GM21576 (cell line): ENCODE measurements around the gene PLA2G15.

Experiments
- ATAC-seq: cut with Tn5 transposase; IDR thresholded peaks from one replicate; pipeline ENCODE4 v1.9.1; 2021; ENCODE audit warnings: mild to moderate bottlenecking, moderate library complexity; ENCODE audit not compliant: unreplicated experiment

The PLA2G15 gene, protein sequence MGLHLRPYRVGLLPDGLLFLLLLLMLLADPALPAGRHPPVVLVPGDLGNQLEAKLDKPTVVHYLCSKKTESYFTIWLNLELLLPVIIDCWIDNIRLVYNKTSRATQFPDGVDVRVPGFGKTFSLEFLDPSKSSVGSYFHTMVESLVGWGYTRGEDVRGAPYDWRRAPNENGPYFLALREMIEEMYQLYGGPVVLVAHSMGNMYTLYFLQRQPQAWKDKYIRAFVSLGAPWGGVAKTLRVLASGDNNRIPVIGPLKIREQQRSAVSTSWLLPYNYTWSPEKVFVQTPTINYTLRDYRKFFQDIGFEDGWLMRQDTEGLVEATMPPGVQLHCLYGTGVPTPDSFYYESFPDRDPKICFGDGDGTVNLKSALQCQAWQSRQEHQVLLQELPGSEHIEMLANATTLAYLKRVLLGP

DNA sequence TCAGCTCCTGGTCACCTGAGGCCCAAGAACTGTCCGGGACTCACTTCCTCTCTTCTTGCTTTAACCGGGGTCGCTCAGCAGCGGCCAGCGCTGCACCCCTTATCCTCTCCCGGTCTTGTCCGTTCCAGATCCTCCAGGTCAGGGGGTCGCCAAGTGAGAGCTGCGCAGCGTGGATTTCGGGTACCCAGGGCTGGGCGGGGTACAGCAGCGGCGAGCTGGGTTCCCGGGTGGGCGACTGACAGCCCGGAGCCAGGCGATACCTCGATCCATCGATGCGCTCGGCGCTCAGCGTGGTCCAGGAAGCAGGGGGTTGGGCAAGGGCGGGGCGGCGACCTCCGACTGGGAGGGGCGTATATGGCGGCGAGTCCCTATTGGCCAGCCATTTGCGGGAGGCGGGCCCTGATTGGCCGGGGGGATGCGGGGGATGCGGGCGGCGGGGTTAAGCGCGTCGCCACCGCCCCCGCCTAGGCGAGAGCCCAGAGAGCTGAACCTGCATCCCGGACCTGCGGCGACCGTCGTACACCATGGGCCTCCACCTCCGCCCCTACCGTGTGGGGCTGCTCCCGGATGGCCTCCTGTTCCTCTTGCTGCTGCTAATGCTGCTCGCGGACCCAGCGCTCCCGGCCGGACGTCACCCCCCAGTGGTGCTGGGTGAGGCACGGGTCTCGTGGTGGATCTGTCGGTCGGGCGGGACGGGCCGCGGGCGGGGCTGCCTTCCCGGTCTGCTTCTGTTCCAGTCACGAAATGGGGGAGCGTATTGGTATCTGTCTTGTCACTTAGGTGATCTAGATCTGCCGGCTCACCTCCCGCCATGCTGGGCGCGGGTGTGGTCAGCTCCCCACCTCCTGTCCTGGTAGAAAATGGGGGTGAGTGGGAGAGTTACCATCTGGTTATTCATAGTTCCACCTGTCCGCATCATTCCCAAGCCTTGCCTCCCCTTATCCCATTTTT, at the start of gene PLA2G15:
PLA2G15 (plus strand) TSS at position 471 of the 951 bp plus-strand sequence; CDS start at position 525, 54 bp downstream.
- peak; percentile 74 for ATAC-seq

GRCh38 chr16:68197250-68197649, 47.9 kb upstream of the PLA2G15 start:
- no peak for ATAC-seq

DNA sequence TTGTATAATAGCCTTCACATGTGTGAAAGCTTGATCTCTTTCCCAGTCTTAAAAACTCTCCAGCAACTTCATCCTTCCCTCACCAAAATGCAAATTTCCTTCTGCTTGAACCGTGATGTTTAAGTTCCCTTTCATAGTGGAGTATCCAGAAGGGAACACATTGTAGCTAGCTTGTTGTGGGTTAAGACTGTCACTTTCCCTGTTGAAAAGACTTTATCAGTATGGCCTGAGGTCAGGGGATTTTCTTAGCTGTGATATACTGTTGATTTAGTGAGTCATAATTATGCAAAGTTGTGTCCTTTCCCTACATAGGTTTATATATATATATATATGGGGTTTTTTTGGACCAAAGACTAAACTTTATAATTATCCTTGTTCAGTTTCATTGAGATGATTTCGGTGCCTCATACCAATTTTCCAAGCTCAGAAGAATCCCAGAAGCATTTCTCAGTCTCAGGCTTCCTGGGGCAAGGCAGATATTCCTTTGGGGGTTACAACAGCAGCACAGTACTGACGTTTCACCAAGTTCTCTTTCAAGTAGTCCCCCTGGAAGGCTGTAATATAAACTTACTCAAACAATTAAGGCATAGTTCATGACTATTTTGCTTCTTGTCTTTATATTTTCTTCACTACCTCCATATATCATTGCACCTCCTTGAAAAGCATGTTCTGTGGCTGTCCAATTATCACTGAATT, 44.9 kb upstream of the PLA2G15 start:
- no peak for ATAC-seq

- no peak for ATAC-seq
Measured at GRCh38 chr16:68202091-68202519, 43.1 kb upstream of the PLA2G15 start.

- no peak for ATAC-seq
Measured at GRCh38 chr16:68206245-68206644, 38.9 kb upstream of the PLA2G15 start.

DNA sequence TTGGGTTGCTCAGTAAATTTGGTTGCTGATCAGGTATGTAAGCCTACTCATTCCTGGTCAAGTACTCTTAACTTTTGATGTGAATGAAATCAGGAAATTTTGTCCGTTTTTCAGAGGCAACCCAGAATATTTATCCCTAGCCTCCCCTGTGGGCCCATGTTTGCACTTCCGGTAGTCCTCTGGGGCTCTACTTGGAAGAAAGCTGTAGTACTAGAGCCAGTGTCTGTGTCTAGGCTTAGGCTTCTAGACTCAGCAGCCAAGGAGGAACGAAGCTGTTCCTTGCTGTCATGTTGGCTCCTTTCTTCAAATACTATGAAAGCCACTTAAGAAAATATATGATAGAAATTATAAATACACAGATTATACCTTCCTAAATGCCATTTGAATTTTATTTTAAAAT, 30.4 kb upstream of the PLA2G15 start:
- no peak for ATAC-seq

DNA sequence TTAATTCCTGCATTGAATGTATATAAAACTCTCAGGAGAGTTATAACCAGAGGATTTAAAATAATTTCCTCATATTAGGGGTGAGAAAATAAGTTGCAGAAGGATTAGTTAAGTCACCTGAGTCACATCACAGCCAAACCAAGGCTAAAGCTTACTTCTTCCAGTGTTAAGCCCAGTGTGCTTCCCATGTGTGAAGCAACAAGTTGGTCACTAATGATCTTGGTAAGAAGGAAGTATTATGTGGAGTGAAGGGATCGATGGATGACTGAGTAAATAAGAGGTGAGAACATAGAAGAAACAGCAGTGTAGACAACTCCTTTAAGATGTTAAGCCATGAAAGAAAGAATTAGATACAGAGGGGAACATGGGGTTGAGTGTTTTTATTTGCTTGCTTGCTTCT, 29.9 kb upstream of the PLA2G15 start:
- ATAC-seq, result no peak

DNA sequence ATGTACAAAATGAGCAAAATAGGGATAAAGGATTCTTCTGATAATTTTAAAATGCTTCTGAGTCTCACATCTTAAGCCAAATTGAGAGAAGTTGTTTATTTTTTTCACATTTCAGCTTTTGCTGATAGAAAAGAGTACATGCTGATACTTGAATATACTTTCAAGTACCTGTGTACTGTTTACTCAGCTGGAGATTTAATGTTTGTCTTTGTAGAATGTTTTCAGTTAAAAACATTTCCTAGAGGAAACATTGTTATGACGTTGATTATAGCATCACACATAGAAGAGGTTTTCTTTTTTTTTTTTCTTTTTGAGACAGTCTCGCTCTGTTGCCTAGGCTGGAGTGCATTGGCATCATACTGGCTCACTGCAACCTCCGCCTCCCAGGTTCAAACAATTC, 28.9 kb upstream of the PLA2G15 start:
- ATAC-seq, result no peak

GRCh38 chr16:68217506-68217905, 27.7 kb upstream of the PLA2G15 start:
- ATAC-seq, result no peak

DNA sequence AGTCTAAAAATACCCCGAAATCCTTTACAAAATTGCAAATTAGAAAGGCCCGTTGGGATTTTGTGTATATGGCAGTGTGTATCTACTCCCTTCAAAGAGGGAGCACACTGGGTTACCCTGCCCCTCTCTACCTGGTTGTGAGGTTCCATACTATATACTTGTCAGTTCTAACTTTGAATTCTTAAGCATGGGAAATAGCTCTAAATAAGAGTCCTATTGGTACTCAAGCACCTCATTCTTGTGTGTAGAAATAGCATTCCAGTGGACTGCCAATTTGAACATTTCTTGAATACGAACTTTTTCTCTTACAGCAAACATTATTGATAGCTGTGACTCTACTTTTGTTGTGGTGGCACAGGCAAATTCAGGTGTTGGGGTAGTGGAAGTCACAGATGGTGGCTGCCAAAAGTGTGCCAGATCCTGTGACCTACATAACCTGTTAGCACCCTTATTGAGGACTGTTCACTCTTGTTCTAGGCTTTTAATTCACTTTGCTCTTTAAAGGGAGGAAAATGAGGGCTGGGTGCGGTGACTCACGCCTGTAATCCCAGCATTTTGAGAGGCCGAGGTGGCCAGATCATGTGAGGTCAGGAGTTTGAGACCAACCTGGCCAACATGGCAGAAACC, 25.3 kb upstream of the PLA2G15 start:
- no peak for ATAC-seq

- ATAC-seq, result no peak
Measured at GRCh38 chr16:68223072-68223471, 22.1 kb upstream of the PLA2G15 start.

GRCh38 chr16:68226116-68226515, 19.1 kb upstream of the PLA2G15 start:
- ATAC-seq, result no peak

DNA sequence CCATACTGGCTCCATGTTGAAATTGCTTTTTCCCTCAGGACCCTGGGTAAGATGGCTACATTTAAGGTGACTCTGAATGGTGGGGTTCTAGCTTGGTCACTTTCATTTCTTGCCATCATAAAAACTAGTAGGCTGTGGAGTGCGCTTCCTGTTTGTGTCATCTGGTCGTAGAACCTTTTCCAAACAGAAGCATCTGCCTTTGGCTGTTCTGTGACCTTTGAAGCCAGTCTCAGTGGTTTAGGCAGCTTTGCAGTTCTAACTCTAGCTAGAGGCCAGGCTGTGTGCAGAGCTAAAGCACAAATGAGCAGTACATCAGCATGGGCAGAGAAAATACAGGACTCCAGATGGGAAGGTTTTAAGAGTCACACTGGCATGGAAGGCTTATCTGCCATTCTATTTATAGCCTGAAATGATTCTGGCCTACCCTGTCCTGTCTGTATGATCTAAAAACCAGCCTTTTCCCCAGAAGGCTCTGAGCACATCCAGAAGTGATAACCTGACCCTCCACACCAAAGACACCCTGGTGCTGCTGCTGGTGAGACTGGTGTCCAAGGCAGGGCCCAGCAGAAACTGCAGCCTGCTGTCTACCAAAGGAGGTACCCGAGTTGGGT, 17.9 kb upstream of the PLA2G15 start:
- no peak for ATAC-seq

DNA sequence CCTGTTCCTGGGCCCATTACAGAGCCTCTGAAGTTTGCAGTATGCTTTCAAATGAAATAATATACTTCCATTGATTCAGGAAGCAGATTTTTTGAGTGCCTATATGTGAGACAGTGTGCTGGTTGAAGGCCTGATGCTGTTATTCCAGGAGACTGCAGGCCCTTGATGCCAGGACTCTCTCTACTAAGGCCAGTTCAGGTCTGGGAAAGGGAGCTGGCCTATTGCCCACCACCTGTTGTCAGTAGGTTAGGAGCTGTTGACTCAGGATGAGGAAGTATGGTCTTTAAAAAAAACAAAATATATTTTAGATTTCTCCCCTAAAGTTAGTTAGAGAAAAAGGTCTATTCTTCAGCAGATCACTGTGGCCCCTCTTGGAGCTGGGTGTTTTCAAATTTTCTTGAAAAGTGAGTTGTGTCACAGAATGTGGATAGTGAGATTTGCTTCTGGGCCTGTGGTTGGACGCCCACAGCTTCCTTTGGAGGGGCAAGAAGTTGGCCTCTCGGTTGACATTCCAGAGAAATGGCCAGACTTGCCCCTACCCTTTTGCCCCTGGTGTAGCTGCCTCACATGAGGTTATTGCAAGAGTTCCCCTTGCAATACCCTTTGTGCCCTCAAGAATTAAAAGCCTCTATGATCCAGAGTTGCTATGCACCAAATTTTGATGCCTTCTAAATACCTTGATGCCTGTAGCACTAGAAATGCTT, 17.2 kb upstream of the PLA2G15 start:
- no peak for ATAC-seq

- ATAC-seq, result no peak
Measured at GRCh38 chr16:68228652-68229051, 16.5 kb upstream of the PLA2G15 start.

- ATAC-seq, result no peak
Measured at GRCh38 chr16:68229431-68230175, 15.6 kb upstream of the PLA2G15 start.

GRCh38 chr16:68230176-68230571, 15.0 kb upstream of the PLA2G15 start:
- ATAC-seq, result no peak

DNA sequence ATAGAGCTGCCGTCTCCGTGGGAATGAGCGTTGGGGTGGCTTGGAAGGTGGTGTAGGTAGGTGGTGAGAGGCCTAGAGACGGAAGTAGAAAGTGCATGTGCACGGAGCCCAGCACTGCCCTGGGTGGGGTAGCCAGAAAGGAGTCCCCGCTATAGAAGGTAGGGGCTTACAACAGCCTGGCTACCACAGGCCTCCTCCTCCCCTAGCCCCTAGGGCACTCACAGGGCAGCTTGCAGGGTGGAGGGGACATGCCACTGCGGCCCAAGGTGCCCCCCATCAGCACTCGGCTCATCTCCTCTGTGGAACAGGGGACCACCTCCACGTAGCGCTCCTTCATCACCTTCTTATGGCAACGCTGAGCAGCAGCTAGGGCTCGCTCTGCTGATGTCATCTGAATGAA, 14.2 kb upstream of the PLA2G15 start:
- no peak for ATAC-seq
